Uterus (tissue), 2 donors: ENCODE results near the gene CDH4.

Experiments
- CTCF ChIP-seq, 4 experiments: fragments of 200-600 bp in 2 of 4; fragments of 450-650 bp in 2 of 4; sonication (generic) in 2 of 4; IDR thresholded peaks; one replicate each; pipeline ENCODE4 v1.5.1; 2016 to 2019; ENCODE audit warnings: antibody characterized with exemption in 4 of 4, mild to moderate bottlenecking in 2 of 4, moderate library complexity in 1 of 4
- POLR2A ChIP-seq, 2 donors: fragments of 450-650 bp; IDR thresholded peaks; one replicate each; pipeline ENCODE4 v1.6.1; 2016; ENCODE audit warnings: antibody characterized with exemption in 2 of 2, mild to moderate bottlenecking in 1 of 2, moderate library complexity in 1 of 2

GRCh38 chr20:61500791-61501321 lies 248.8 kb downstream of the CDH4 start:
- TF ChIP-seq CTCF (IDR thresholded peaks at IDR 0.05): no peak
- TF ChIP-seq POLR2A (IDR thresholded peaks at IDR 0.05): no peak
